SK-N-SH treated with all-trans-retinoic acid at 6 μM for 48 hours (cell line): ENCODE results near the gene SLC35A3.

ENCODE experiments used
- ATAC-seq: fragments of 200-7000 bp; cut with Tn5 transposase; 3 replicates; pipeline ENCODE4 v1.9.1; 2020; ENCODE audit warnings: mild to moderate bottlenecking, moderate library complexity
- ARNTL ChIP-seq: fragments of 450-650 bp; formaldehyde crosslinking; IDR thresholded peaks from 2 replicates; pipeline ENCODE4 v1.5.0; 2020; ENCODE audit warnings: low read depth, mild to moderate bottlenecking, moderate library complexity, borderline replicate concordance
- BACH2 ChIP-seq: fragments of 250-450 bp; sonication (Bioruptor Pico); IDR thresholded peaks from 2 replicates; pipeline ENCODE4 v1.9.0; 2021; ENCODE audit warnings: mild to moderate bottlenecking, borderline replicate concordance
- CREB5 ChIP-seq: fragments of 250-450 bp; sonication (Bioruptor Pico); IDR thresholded peaks from 2 replicates; pipeline ENCODE4 v1.5.1; 2020; ENCODE audit warnings: low read depth, mild to moderate bottlenecking, moderate library complexity
- CSDC2 ChIP-seq: fragments of 250-450 bp; sonication (Bioruptor Pico); IDR thresholded peaks from 2 replicates; pipeline ENCODE4 v1.5.0; 2020; ENCODE audit warnings: mild to moderate bottlenecking, moderate library complexity
- CSRNP3 ChIP-seq: fragments of 250-450 bp; sonication (Bioruptor Pico); IDR thresholded peaks from 2 replicates; pipeline ENCODE4 v1.5.1; 2021; ENCODE audit warnings: mild to moderate bottlenecking, moderate library complexity
- ESRRG ChIP-seq: fragments of 250-450 bp; sonication (Bioruptor Pico); IDR thresholded peaks from 2 replicates; pipeline ENCODE4 v1.6.1; 2021; ENCODE audit warnings: mild to moderate bottlenecking
- GLIS3 ChIP-seq: fragments of 250-450 bp; sonication (Bioruptor Pico); IDR thresholded peaks from 2 replicates; pipeline ENCODE4 v1.5.0; 2020; ENCODE audit warnings: mild to moderate bottlenecking, moderate library complexity
- ISL1 ChIP-seq: fragments of 250-450 bp; sonication (Bioruptor Pico); IDR thresholded peaks from 2 replicates; pipeline ENCODE4 v2.1.2; 2022; ENCODE audit warnings: mild to moderate bottlenecking, moderate library complexity
- OSR1 ChIP-seq: fragments of 250-450 bp; sonication (Bioruptor Pico); IDR thresholded peaks from 2 replicates; pipeline ENCODE4 v1.8.0; 2022; ENCODE audit warnings: moderate library complexity, mild to moderate bottlenecking, inconsistent platforms
- PPARA ChIP-seq: fragments of 250-450 bp; sonication (Bioruptor Pico); IDR thresholded peaks from 2 replicates; pipeline ENCODE4 v1.5.0; 2020; ENCODE audit warnings: mild to moderate bottlenecking, borderline replicate concordance
- SNAI2 ChIP-seq: fragments of 250-450 bp; sonication (Bioruptor Pico); IDR thresholded peaks from 2 replicates; pipeline ENCODE4 v1.5.0; 2020; ENCODE audit warnings: mild to moderate bottlenecking, moderate library complexity
- TOX ChIP-seq: fragments of 250-450 bp; sonication (Bioruptor Pico); IDR thresholded peaks from 2 replicates; pipeline ENCODE4 v1.8.0; 2021; ENCODE audit warnings: mild to moderate bottlenecking, moderate library complexity, borderline replicate concordance
- TSHZ2 ChIP-seq: fragments of 250-450 bp; sonication (Bioruptor Pico); IDR thresholded peaks from 2 replicates; pipeline ENCODE4 v1.5.0; 2020; ENCODE audit warnings: mild to moderate bottlenecking, moderate library complexity
- ZC3H10 ChIP-seq: fragments of 250-450 bp; sonication (Bioruptor Pico); IDR thresholded peaks from 2 replicates; pipeline ENCODE4 v1.5.1; 2021; ENCODE audit warnings: mild to moderate bottlenecking, moderate library complexity
- ZNF565 ChIP-seq: fragments of 450-650 bp; formaldehyde crosslinking; conservative IDR thresholded peaks from 2 replicates; pipeline ENCODE4 v1.5.0; 2020; ENCODE audit warnings: low read depth, mild to moderate bottlenecking, moderate library complexity
- ZNF70 ChIP-seq: fragments of 450-650 bp; formaldehyde crosslinking; IDR thresholded peaks from 2 replicates; pipeline ENCODE4 v1.5.0; 2020; ENCODE audit warnings: mild to moderate bottlenecking, moderate library complexity
- TF ChIP-seq, protein P1 (sequence below): fragments of 250-450 bp; sonication (Bioruptor Pico); IDR thresholded peaks from 2 replicates; pipeline ENCODE4 v1.8.0; 2020; ENCODE audit warnings: mild to moderate bottlenecking, moderate library complexity, borderline replicate concordance
- TF ChIP-seq, protein P2 (sequence below): fragments of 250-450 bp; sonication (Bioruptor Pico); IDR thresholded peaks from 2 replicates; pipeline ENCODE4 v1.8.0; 2021; ENCODE audit warnings: low read depth, mild to moderate bottlenecking, moderate library complexity, borderline replicate concordance

Gene SLC35A3

GRCh38 chr1:100028765-100029164, 59.0 kb downstream of the SLC35A3 start (continued):
- TF ChIP-seq ISL1 (CRISPR knock-in tag) (no peak), ESRRG (CRISPR knock-in tag) (no peak), ARNTL (CRISPR knock-in tag) (no peak)

DNA sequence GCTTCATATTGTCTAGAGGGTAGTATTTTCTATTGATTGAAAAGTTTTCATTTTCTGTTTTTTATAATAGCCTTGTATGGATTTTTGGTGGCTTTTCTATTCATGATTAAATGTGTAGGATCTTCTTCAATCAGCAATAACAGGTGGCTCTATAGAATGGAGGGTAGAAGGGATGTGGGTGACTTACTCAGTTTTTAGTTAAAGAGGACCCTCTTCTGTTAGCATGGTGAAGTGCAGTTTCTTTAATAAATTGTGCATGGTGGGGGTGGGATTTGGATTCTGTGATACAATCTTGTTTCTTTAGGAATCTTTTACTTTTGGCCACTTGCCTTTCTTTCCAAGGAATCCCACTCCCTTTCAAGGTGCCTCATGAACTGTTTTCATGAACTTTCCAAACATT, 64.7 kb downstream of the SLC35A3 start:
- no peak for ATAC-seq
- TF ChIP-seq BACH2 (no peak), ISL1 (CRISPR knock-in tag) (no peak), TSHZ2 (CRISPR knock-in tag) (no peak), OSR1 (no peak), CSRNP3 (CRISPR knock-in tag) (no peak), GLIS3 (CRISPR knock-in tag) (no peak), PPARA (no peak), ZNF565 (CRISPR knock-in tag) (no peak), CREB5 (no peak), TOX (no peak), CSDC2 (CRISPR knock-in tag) (no peak)
- TF ChIP-seq, protein P1, sequence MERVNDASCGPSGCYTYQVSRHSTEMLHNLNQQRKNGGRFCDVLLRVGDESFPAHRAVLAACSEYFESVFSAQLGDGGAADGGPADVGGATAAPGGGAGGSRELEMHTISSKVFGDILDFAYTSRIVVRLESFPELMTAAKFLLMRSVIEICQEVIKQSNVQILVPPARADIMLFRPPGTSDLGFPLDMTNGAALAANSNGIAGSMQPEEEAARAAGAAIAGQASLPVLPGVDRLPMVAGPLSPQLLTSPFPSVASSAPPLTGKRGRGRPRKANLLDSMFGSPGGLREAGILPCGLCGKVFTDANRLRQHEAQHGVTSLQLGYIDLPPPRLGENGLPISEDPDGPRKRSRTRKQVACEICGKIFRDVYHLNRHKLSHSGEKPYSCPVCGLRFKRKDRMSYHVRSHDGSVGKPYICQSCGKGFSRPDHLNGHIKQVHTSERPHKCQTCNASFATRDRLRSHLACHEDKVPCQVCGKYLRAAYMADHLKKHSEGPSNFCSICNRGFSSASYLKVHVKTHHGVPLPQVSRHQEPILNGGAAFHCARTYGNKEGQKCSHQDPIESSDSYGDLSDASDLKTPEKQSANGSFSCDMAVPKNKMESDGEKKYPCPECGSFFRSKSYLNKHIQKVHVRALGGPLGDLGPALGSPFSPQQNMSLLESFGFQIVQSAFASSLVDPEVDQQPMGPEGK: no peak

DNA sequence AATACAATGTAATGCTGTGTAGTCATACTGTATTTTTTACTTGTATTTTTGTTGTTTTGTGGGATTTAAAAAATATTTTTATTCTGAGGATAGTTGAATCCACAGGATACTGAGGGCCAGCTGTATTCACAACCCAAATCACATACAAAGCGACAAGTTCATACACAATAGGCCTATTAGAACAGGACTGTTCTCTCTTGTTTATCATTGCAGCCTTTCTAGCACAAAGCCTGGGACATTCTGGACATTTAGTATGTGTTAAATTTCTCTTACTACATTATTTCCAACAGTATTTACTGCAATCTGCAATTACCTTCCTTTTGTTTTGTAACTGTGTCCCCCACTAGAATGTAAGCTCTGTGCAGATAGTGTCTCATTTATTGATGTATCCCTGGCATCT, 65.4 kb downstream of the SLC35A3 start:
- TF ChIP-seq BACH2: no peak
- ATAC-seq: no peak

GRCh38 chr1:100036718-100037655, 67.2 kb downstream of the SLC35A3 start:
- TF ChIP-seq, protein P2, sequence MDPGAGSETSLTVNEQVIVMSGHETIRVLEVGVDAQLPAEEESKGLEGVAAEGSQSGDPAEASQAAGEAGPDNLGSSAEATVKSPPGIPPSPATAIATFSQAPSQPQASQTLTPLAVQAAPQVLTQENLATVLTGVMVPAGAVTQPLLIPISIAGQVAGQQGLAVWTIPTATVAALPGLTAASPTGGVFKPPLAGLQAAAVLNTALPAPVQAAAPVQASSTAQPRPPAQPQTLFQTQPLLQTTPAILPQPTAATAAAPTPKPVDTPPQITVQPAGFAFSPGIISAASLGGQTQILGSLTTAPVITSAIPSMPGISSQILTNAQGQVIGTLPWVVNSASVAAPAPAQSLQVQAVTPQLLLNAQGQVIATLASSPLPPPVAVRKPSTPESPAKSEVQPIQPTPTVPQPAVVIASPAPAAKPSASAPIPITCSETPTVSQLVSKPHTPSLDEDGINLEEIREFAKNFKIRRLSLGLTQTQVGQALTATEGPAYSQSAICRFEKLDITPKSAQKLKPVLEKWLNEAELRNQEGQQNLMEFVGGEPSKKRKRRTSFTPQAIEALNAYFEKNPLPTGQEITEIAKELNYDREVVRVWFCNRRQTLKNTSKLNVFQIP (CRISPR knock-in tag): no peak
- no peak for TF ChIP-seq SNAI2 (CRISPR knock-in tag)
- TF ChIP-seq CSRNP3 (CRISPR knock-in tag): no peak
- TF ChIP-seq TOX: no peak
- no peak for TF ChIP-seq ZNF565 (CRISPR knock-in tag)
- TF ChIP-seq ZC3H10 (CRISPR knock-in tag): no peak
- TF ChIP-seq ESRRG (CRISPR knock-in tag): no peak
- peak; percentile 29; the same call in 1 of the 2 replicates for TF ChIP-seq ZNF70 (CRISPR knock-in tag)
- ATAC-seq: peak; percentile 3
